ENCODE measurements around the gene PPP2R3B.

- TF ChIP-seq CTCF (IDR thresholded peaks at IDR 0.05; ENCODE audit: low read depth, low read length, poor library complexity, severe bottlenecking) (no peak), EZH2phosphoT487 (IDR thresholded peaks at IDR 0.05; ENCODE audit: borderline replicate concordance, low read length) (no peak)
Observed at GRCh38 chrX:390459-390858, 3.8 kb upstream of the PPP2R3B start.

Measured in DOHH2 (cell line).